Panc1 (cell line): ENCODE data around the gene MAP3K1. TPM values are rescaled to one million over a fixed set of nuclear protein-coding genes. Genes with fewer than 3 reads are reported as not detected.

Source experiments
- ATAC-seq: fragments of 200-7000 bp; cut with Tn5 transposase; 2 replicates; pipeline ENCODE4 v1.9.1; 2020; ENCODE audit warnings: mild to moderate bottlenecking, moderate library complexity
- BruUV-seq: library from RNA; stranded (reverse); fragments of 400-500 nt; replicated peaks from 2 replicates; lab custom pipeline; 2021; lab: Mats Ljungman, UMichigan
- CTCF ChIA-PET: fragments of 300-600 bp; sonication (Branson Sonifier 250); formaldehyde crosslinking; loops from one replicate; lab custom pipeline; 2022; ENCODE audit warnings: antibody characterized with exemption; lab: Charles Lee
- POLR2A ChIA-PET: fragments of 300-600 bp; sonication (Branson Sonifier 250); formaldehyde crosslinking; loops from one replicate; lab custom pipeline; 2022; ENCODE audit warnings: antibody characterized with exemption; lab: Charles Lee
- DNase-seq: peaks from one replicate; pipeline ENCODE4 v3.0.0-alpha.2; 2010; ENCODE audit warnings: low read depth, low spot score
- H3K27ac ChIP-seq: 2 replicates; pipeline ENCODE4 v1.5.1; 2011; ENCODE audit warnings: mild to moderate bottlenecking, low read length, inconsistent platforms
- H3K27me3 ChIP-seq: fragments of 200-500 bp; sonication (Bioruptor generic); 2 replicates; pipeline ENCODE4 v1.6.0; 2014; ENCODE audit warnings: low read length, inconsistent platforms; ENCODE audit not compliant: control insufficient read depth, insufficient read depth
- H3K36me3 ChIP-seq: fragments of 200-500 bp; sonication (Bioruptor generic); 2 replicates; pipeline ENCODE4 v1.5.1; 2014; ENCODE audit warnings: inconsistent platforms, mild to moderate bottlenecking, low read length, moderate library complexity; ENCODE audit not compliant: control insufficient read depth, insufficient read depth
- H3K4me1 ChIP-seq: 2 replicates; pipeline ENCODE4 v1.5.1; 2011; ENCODE audit warnings: inconsistent platforms, mild to moderate bottlenecking, low read length, moderate library complexity; ENCODE audit not compliant: control insufficient read depth, insufficient read depth
- H3K4me3 ChIP-seq, 2 experiments: 2 replicates each; pipeline ENCODE4 v1.5.1; 2011 to 2012; ENCODE audit warnings: low read depth in 2 of 2, low read length in 2 of 2, mild to moderate bottlenecking in 2 of 2, inconsistent platforms in 1 of 2, moderate library complexity in 1 of 2
- H3K9me3 ChIP-seq: fragments of 200-500 bp; sonication (Bioruptor generic); 2 replicates; pipeline ENCODE4 v1.5.1; 2014; ENCODE audit warnings: low read depth, mild to moderate bottlenecking, inconsistent platforms, low read length, moderate library complexity; ENCODE audit not compliant: control insufficient read depth, insufficient read depth
- POLR2AphosphoS5 ChIP-seq: IDR thresholded peaks from 2 replicates; pipeline ENCODE4 v1.6.1; 2012; ENCODE audit warnings: mild to moderate bottlenecking, low read depth, low read length, moderate library complexity
- SIN3A ChIP-seq: IDR thresholded peaks from 2 replicates; pipeline ENCODE4 v1.6.1; 2012; ENCODE audit warnings: low read depth, mild to moderate bottlenecking, low read length, moderate library complexity, borderline replicate concordance; ENCODE audit not compliant: insufficient read depth
- TCF7L2 ChIP-seq: IDR thresholded peaks from 2 replicates; pipeline ENCODE4 v1.6.1; 2011; ENCODE audit warnings: mild to moderate bottlenecking, low read depth, low read length, inconsistent platforms
- in situ Hi-C: cut with HindIII; loops from 2 replicates; pipeline ENCODE4 v1.10.0; 2016; ENCODE audit warnings: low sequenced_read_pairs, low pct_unique_long_range_greater_than_20kb
- intact Hi-C: fragments of 100-400 bp; cut with micrococcal nuclease; formaldehyde crosslinking; loops from one replicate; pipeline ENCODE4 v1.10.0; 2022; ENCODE audit not compliant: unreplicated experiment
- total RNA-seq: library from RNA; stranded (reverse); gene quantifications from one replicate; pipeline ENCODE4 v1.2.1, GENCODE V29; 2021; ENCODE audit not compliant: unreplicated experiment
- TF ChIP-seq, protein P1 (sequence below), 2 experiments: IDR thresholded peaks; 2 replicates each; pipeline ENCODE4 v1.6.1; 2011 to 2012; ENCODE audit warnings: low read depth in 2 of 2, control low read depth in 1 of 2, low read length in 1 of 2, mild to moderate bottlenecking in 1 of 2, moderate library complexity in 1 of 2; ENCODE audit not compliant: insufficient read depth in 1 of 2
- TF ChIP-seq, protein P2 (sequence below): fragments of 450-650 bp; IDR thresholded peaks from 2 replicates; pipeline ENCODE4 v1.5.1; 2017; ENCODE audit warnings: mild to moderate bottlenecking

MAP3K1 gene
- total RNA-seq, 1 experiment from 2014 or later = 6.2 TPM

DNA sequence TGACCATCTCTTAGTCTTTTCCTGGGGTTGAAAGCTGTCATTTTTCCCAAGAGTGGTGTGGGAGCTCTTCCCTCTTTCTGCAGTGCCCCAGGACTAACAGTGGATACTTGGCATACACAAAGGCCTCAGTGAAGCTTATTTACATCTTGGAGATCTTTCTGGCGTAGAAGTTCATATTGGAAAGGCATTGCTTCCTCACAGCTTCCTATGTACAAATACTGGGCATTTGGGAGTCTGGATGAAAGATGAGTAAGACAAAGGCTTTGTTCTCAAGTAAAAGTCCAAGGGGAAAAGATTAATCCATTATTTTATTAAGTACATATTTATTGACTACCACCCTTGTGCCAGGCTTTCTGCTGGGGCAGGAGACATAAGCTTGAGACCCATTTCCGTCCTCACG is 22.0 kb downstream of the MAP3K1 start:
- ChIA-PET POLR2A (no interaction called here), CTCF (interaction anchor here (1.4 to 2.2 kb wide), 2 partner anchors 563 to 567 kb away, joined by 4 to 21 read pairs; no protein-coding TSS in a partner anchor)
- Histone ChIP-seq H3K9me3 (no peaks in the 10 kb centered on the region), H3K36me3 (no peaks in the 10 kb centered on the region), H3K27me3 (no peaks in the 10 kb centered on the region), H3K4me3 (no peak overlapping the region), H3K4me1 (peaks cover 6% of the 10 kb centered on the region; the same call in 1 of the 2 replicates), H3K27ac (no peak overlapping the region)
- DNase-seq (no peak), ATAC-seq (no peak)
- intact Hi-C loops = loop anchor here (10.0 kb wide), 1 partner anchor 363 kb away; no protein-coding TSS in a partner anchor
- in situ Hi-C loops = no loop called here
- TF ChIP-seq, protein P1, sequence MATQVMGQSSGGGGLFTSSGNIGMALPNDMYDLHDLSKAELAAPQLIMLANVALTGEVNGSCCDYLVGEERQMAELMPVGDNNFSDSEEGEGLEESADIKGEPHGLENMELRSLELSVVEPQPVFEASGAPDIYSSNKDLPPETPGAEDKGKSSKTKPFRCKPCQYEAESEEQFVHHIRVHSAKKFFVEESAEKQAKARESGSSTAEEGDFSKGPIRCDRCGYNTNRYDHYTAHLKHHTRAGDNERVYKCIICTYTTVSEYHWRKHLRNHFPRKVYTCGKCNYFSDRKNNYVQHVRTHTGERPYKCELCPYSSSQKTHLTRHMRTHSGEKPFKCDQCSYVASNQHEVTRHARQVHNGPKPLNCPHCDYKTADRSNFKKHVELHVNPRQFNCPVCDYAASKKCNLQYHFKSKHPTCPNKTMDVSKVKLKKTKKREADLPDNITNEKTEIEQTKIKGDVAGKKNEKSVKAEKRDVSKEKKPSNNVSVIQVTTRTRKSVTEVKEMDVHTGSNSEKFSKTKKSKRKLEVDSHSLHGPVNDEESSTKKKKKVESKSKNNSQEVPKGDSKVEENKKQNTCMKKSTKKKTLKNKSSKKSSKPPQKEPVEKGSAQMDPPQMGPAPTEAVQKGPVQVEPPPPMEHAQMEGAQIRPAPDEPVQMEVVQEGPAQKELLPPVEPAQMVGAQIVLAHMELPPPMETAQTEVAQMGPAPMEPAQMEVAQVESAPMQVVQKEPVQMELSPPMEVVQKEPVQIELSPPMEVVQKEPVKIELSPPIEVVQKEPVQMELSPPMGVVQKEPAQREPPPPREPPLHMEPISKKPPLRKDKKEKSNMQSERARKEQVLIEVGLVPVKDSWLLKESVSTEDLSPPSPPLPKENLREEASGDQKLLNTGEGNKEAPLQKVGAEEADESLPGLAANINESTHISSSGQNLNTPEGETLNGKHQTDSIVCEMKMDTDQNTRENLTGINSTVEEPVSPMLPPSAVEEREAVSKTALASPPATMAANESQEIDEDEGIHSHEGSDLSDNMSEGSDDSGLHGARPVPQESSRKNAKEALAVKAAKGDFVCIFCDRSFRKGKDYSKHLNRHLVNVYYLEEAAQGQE (IDR thresholded peaks at IDR 0.05; ENCODE audit: insufficient read depth in 1 of 2, low read depth in 2 of 2, low read length in 1 of 2) = no peak
- TF ChIP-seq SIN3A (no peak), POLR2AphosphoS5 (no peak), TCF7L2 (no peak)
- TF ChIP-seq, protein P2, sequence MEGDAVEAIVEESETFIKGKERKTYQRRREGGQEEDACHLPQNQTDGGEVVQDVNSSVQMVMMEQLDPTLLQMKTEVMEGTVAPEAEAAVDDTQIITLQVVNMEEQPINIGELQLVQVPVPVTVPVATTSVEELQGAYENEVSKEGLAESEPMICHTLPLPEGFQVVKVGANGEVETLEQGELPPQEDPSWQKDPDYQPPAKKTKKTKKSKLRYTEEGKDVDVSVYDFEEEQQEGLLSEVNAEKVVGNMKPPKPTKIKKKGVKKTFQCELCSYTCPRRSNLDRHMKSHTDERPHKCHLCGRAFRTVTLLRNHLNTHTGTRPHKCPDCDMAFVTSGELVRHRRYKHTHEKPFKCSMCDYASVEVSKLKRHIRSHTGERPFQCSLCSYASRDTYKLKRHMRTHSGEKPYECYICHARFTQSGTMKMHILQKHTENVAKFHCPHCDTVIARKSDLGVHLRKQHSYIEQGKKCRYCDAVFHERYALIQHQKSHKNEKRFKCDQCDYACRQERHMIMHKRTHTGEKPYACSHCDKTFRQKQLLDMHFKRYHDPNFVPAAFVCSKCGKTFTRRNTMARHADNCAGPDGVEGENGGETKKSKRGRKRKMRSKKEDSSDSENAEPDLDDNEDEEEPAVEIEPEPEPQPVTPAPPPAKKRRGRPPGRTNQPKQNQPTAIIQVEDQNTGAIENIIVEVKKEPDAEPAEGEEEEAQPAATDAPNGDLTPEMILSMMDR = no peak
- no TSS peak for BruUV-seq

DNA sequence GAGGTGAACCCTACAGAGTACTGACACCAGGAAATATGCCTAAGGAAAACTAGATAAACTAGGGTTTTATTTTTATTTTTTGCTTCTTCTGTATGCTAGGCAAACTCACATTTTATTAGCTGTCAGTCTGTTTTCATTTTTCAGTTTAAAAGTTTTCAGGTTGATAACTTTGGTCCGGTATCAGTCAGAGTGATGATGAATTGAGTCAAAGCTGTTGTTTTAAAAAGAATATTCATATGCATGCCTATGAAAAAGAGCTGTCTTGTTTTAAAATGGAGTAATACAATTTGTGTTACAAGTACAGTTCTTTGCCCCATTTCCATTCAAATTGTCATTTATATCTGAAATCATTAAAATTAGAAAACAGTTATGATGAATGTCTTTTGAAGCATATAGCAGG is 22.6 kb downstream of the MAP3K1 start:
- ChIA-PET CTCF (interaction anchor here (1.3 to 2.2 kb wide), 3 partner anchors 564 to 569 kb away, joined by 4 to 21 read pairs (median 10); no protein-coding TSS in a partner anchor), POLR2A (interaction anchor here (0.6 kb wide), 1 partner anchor 567 kb away, joined by 3 read pairs; no protein-coding TSS in a partner anchor)
- ATAC-seq = no peak
- no peak overlapping the region for H3K27ac ChIP-seq
- no peak for TF ChIP-seq TCF7L2
- TF ChIP-seq, protein P2 = no peak
- TF ChIP-seq POLR2AphosphoS5 = no peak
- TF ChIP-seq, protein P1 (IDR thresholded peaks at IDR 0.05; ENCODE audit: insufficient read depth in 1 of 2, low read depth in 2 of 2, low read length in 1 of 2) = no peak
- no peak for TF ChIP-seq SIN3A
- BruUV-seq = no TSS peak
- no peaks in the 10 kb centered on the region for H3K36me3 ChIP-seq
- H3K9me3 ChIP-seq = no peaks in the 10 kb centered on the region
- no peaks in the 10 kb centered on the region for H3K27me3 ChIP-seq
- H3K4me1 ChIP-seq = peaks cover 6% of the 10 kb centered on the region; the same call in 1 of the 2 replicates
- intact Hi-C loops (loop anchor here (1.0 to 10.0 kb wide), 2 partner anchors 363 to 568 kb away; no protein-coding TSS in a partner anchor), in situ Hi-C loops (no loop called here)
- H3K4me3 ChIP-seq = no peak overlapping the region
- no peak for DNase-seq
